Astrocyte of the spinal cord (primary cell): ENCODE measurements around the gene AGXT.
"Not testable (repeated sequence)": the region's sequence is repeated elsewhere in the genome, so short reads cannot be mapped to it uniquely, and the experiment has no call there.

ENCODE experiments used
- DNase-seq: peaks from one replicate; pipeline ENCODE4 v3.0.0; 2011; ENCODE audit warnings: low read depth, low spot score
- H3K4me3 ChIP-seq: 2 replicates; pipeline ENCODE4 v1.5.1; 2011; ENCODE audit warnings: low read depth, mild to moderate bottlenecking, low read length, moderate library complexity
- in situ Hi-C: cut with HindIII; loops from 2 replicates; pipeline ENCODE4 v1.10.0; 2017; ENCODE audit warnings: low sequenced_read_pairs
- TF ChIP-seq, protein P1 (sequence below): IDR thresholded peaks from 2 replicates; pipeline ENCODE4 v1.5.1; 2012; ENCODE audit warnings: low read depth, mild to moderate bottlenecking, low read length, inconsistent platforms

The AGXT gene

DNA sequence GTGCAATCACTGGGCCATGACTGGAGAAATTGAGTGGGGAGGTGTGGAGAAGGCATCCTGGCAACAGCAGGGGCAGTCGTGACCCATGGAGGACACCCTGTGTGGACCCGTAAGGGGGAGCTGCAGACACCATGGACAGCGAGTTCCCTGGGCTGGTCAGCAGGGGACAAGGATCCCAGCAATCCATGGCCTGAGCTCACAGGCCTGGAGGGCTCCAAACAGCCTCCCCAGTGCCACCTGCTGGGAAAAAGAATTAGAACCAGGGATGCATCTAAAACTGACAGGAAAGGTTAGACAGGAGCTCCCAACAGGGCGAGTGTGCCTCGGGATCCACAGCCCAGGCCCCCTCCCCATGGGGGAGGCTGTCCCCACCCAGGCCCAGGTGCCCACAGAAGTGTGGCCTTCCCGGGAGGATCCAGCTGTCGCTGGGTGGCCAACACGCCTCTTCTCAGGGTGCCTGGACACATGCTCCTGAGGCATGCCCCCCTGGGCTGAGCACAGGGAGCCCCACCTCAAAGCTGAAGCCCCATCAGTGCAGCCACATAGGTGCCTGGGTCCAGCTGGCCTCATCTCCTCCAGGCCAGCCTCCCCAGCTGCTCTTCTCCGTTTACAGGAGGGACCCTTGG lies 28.1 kb upstream of the AGXT start:
- peak; percentile 58 for DNase-seq
- in situ Hi-C loops = no loop called here
- H3K4me3 ChIP-seq = no peak overlapping the region
- TF ChIP-seq, protein P1, sequence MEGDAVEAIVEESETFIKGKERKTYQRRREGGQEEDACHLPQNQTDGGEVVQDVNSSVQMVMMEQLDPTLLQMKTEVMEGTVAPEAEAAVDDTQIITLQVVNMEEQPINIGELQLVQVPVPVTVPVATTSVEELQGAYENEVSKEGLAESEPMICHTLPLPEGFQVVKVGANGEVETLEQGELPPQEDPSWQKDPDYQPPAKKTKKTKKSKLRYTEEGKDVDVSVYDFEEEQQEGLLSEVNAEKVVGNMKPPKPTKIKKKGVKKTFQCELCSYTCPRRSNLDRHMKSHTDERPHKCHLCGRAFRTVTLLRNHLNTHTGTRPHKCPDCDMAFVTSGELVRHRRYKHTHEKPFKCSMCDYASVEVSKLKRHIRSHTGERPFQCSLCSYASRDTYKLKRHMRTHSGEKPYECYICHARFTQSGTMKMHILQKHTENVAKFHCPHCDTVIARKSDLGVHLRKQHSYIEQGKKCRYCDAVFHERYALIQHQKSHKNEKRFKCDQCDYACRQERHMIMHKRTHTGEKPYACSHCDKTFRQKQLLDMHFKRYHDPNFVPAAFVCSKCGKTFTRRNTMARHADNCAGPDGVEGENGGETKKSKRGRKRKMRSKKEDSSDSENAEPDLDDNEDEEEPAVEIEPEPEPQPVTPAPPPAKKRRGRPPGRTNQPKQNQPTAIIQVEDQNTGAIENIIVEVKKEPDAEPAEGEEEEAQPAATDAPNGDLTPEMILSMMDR = peak; percentile 61

GRCh38 chr2:240846309-240846708 lies 22.3 kb upstream of the AGXT start:
- DNase-seq, H3K4me3 ChIP-seq, in situ Hi-C loops: not testable (repeated sequence)

- DNase-seq = no peak
- no peak overlapping the region for H3K4me3 ChIP-seq
- in situ Hi-C loops = no loop called here
- TF ChIP-seq, protein P1 = no peak
Observed at GRCh38 chr2:240846873-240847595, 21.6 kb upstream of the AGXT start.

DNA sequence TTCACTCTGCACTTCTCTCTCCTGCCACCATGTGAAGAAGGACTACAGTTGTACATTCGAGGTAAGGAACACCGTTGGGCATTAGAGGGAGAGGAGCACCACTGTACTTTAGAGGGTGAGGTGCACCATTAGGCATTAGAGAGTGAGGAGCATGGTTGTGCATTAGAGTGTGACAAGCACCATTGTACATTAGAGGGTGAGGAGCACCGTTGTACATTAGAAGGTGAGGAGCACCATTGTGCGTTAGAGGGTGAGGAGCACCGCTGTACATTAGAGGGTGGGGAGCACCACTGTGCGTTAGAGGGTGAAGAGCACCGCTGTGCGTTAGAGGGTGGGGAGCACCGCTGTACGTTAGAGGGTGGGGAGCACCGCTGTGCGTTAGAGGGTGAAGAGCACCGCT lies 20.8 kb upstream of the AGXT start:
- H3K4me3 ChIP-seq = no peak overlapping the region
- in situ Hi-C loops = no loop called here
- DNase-seq = no peak
- TF ChIP-seq, protein P1 = no peak

GRCh38 chr2:240848900-240849680 lies 19.5 kb upstream of the AGXT start:
- in situ Hi-C loops = no loop called here
- TF ChIP-seq, protein P1 = no peak
- DNase-seq = no peak
- H3K4me3 ChIP-seq = no peak overlapping the region

- H3K4me3 ChIP-seq = no peak overlapping the region
- DNase-seq = no peak
- TF ChIP-seq, protein P1 = no peak
- in situ Hi-C loops = no loop called here
Observed at GRCh38 chr2:240850026-240850425, 18.6 kb upstream of the AGXT start.

DNA sequence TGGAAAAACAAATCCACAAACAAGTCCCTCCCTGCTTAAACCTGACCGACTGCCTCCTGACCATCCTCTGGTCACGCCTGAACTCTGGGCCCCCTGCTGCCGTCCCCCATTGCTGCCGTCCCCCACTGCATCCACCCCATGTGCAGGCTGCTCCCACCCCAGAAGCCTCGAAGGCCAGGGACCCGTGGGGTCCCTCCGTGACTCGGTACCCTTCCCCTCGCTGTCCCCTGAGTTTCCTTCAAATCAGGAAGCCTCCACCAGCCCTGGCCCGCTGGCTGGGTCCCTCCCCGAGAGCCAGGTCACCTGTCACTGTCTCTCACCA lies 17.9 kb upstream of the AGXT start:
- TF ChIP-seq, protein P1 = no peak
- in situ Hi-C loops = no loop called here
- no peak overlapping the region for H3K4me3 ChIP-seq
- no peak for DNase-seq
